Heart left ventricle (tissue), 13 donors: ENCODE data around the gene ITPKA.

Source experiments
- CTCF ChIP-seq, 12 donors: fragments of 200-600 bp; sonication (generic) in 4 of 12; IDR thresholded peaks; one replicate each; pipeline versions ENCODE4 v1.5.0 to v1.8.0; 2018 to 2022; ENCODE audit warnings: antibody characterized with exemption in 12 of 12, mild to moderate bottlenecking in 5 of 12
- POLR2A ChIP-seq, 2 donors: fragments of 450-650 bp; IDR thresholded peaks; one replicate each; pipeline ENCODE4 v1.6.1; 2017; ENCODE audit warnings: antibody characterized with exemption in 2 of 2, mild to moderate bottlenecking in 2 of 2, moderate library complexity in 2 of 2
- donor health status: ischemic (EF 13 %, LVEDD 7.1; RV severe dilation, severe dysfunction).
- donor health status: DM: no; HTN: yes; CAD: no.
- donor health status: DM: no; HTN: no; CAD: no.
- donor health status: ischemic (EF 25% LVEDD 6.9; RV normal size, moderate dysfunction).
- donor health status: ischemic (EF 25% LVEDD 5.7; RV mildly dilated, moderate dysfunction).
- donor health status: ischemic (EF 35%, LVEDD 5.7; RV mildly dilated, moderate dysfunction).
- donor health status: nonischemic (EF 11% LVEDD 7.7; RV severe dilation, severe dysfunction).
- donor health status: DM: yes; HTN: yes; CAD: no.
- donor health status: PGD.
- donor health status: ischemic (EF 29% LVEDD 5.4; RV normal size, mild dysfunction).
- donor health status: nonischemic (EF 23%, LVEDD 6.1; RV moderate dilation, normal function).

GRCh38 chr15:41520636-41521035 is 27.0 kb downstream of the ITPKA start:
- TF ChIP-seq CTCF (IDR thresholded peaks at IDR 0.05): no peak
- no peak for TF ChIP-seq POLR2A (IDR thresholded peaks at IDR 0.05)
